ENCODE measurements around the gene BTNL2.

DNA sequence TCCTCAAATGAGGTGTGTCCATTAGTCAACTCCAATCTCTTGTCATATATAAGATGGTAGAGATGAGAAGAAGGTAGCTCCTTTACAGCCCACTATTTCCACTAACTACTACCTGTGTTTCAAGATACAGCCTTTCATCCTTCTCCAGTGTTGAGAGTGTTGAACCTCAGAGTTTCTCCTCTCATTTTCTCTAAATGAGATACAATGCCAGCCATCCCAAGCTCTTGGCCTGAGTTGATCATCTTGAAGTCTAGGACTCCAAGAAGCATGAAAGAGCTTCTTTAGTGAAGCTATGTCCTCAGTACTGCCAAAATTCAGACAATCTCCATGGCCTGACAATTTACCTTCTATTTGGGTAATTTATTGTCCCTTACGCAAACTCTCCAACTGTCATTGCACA lies 32.2 kb upstream of the BTNL2 start:
- TF ChIP-seq, protein P1, sequence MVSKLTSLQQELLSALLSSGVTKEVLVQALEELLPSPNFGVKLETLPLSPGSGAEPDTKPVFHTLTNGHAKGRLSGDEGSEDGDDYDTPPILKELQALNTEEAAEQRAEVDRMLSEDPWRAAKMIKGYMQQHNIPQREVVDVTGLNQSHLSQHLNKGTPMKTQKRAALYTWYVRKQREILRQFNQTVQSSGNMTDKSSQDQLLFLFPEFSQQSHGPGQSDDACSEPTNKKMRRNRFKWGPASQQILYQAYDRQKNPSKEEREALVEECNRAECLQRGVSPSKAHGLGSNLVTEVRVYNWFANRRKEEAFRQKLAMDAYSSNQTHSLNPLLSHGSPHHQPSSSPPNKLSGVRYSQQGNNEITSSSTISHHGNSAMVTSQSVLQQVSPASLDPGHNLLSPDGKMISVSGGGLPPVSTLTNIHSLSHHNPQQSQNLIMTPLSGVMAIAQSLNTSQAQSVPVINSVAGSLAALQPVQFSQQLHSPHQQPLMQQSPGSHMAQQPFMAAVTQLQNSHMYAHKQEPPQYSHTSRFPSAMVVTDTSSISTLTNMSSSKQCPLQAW (CRISPR knock-in tag; IDR thresholded peaks at IDR 0.05): no peak
- TF ChIP-seq, protein P2, sequence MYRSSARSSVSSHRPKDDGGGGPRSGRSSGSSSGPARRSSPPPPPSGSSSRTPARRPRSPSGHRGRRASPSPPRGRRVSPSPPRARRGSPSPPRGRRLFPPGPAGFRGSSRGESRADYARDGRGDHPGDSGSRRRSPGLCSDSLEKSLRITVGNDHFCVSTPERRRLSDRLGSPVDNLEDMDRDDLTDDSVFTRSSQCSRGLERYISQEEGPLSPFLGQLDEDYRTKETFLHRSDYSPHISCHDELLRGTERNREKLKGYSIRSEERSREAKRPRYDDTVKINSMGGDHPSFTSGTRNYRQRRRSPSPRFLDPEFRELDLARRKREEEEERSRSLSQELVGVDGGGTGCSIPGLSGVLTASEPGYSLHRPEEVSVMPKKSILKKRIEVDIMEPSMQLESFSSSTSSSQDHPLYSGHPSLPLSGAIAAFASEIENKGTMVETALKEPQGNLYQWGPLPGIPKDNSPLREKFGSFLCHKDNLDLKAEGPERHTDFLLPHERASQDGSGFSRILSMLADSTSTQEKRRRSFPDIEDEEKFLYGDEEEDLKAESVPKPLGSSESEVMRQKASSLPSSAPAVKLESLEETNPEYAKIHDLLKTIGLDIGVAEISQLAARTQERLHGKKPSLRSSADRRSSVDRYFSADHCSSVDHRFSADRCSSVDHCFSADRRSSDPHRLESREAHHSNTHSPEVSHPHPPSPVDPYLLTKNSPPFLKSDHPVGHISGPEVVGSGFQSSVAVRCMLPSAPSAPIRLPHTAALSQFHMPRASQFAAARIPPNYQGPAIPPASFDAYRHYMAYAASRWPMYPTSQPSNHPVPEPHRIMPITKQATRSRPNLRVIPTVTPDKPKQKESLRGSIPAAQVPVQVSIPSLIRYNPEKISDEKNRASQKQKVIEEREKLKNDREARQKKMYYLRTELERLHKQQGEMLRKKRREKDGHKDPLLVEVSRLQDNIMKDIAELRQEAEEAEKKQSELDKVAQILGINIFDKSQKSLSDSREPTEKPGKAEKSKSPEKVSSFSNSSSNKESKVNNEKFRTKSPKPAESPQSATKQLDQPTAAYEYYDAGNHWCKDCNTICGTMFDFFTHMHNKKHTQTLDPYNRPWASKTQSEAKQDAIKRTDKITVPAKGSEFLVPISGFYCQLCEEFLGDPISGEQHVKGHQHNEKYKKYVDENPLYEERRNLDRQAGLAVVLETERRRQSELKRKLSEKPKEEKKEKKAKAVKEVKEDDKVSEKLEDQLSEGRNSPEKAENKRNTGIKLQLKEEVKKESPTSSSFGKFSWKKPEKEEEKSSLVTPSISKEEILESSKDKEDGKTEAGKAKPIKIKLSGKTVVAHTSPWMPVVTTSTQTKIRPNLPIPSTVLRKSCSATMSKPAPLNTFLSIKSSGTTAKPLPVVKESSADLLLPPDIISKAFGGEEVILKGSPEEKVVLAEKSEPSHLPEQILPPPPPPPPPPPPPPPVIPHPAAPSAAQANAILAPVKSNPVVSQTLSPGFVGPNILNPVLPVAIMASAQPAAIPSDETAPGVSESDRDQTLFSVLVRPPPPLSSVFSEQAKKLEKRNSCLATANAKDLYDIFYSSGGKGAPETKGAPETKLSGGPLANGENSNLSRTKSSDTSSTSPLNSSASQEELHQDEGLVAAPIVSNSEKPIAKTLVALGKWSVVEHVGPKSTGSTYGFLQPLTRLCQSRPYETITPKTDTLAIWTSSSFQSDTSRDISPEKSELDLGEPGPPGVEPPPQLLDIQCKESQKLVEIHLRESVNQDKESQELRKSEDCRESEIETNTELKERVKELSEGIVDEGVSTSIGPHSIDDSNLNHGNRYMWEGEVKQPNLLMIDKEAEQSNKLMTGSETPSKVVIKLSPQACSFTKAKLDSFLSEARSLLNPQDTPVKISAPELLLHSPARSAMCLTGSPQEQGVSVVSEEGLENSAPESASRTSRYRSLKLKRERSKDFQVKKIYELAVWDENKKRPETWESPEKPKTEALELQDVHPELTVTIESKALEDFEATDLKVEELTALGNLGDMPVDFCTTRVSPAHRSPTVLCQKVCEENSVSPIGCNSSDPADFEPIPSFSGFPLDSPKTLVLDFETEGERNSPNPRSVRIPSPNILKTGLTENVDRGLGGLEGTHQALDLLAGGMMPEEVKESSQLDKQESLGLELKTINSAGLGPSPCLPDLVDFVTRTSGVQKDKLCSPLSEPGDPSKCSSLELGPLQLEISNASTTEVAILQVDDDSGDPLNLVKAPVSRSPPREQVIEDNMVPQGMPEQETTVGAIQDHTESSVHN (CRISPR knock-in tag; IDR thresholded peaks at IDR 0.05): no peak
- TF ChIP-seq RNF2 (conservative IDR thresholded peaks at IDR 0.05; ENCODE audit: low read depth) (no peak), FOXA1 (IDR thresholded peaks at IDR 0.05) (no peak), FOXA1 (CRISPR knock-in tag; IDR thresholded peaks at IDR 0.05) (no peak), SYNCRIP (IDR thresholded peaks at IDR 0.05; ENCODE audit: insufficient read depth, low read depth, low read length) (no peak), CC2D1A (CRISPR knock-in tag; IDR thresholded peaks at IDR 0.05) (no peak), SMYD3 (CRISPR knock-in tag; IDR thresholded peaks at IDR 0.05) (no peak)
- TF ChIP-seq, protein P3, sequence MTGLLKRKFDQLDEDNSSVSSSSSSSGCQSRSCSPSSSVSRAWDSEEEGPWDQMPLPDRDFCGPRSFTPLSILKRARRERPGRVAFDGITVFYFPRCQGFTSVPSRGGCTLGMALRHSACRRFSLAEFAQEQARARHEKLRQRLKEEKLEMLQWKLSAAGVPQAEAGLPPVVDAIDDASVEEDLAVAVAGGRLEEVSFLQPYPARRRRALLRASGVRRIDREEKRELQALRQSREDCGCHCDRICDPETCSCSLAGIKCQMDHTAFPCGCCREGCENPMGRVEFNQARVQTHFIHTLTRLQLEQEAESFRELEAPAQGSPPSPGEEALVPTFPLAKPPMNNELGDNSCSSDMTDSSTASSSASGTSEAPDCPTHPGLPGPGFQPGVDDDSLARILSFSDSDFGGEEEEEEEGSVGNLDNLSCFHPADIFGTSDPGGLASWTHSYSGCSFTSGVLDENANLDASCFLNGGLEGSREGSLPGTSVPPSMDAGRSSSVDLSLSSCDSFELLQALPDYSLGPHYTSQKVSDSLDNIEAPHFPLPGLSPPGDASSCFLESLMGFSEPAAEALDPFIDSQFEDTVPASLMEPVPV (CRISPR knock-in tag; IDR thresholded peaks at IDR 0.05): no peak
- TF ChIP-seq, protein P4, sequence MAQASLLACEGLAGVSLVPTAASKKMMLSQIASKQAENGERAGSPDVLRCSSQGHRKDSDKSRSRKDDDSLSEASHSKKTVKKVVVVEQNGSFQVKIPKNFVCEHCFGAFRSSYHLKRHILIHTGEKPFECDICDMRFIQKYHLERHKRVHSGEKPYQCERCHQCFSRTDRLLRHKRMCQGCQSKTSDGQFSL (CRISPR knock-in tag; IDR thresholded peaks at IDR 0.05): no peak
- TF ChIP-seq, protein P5, sequence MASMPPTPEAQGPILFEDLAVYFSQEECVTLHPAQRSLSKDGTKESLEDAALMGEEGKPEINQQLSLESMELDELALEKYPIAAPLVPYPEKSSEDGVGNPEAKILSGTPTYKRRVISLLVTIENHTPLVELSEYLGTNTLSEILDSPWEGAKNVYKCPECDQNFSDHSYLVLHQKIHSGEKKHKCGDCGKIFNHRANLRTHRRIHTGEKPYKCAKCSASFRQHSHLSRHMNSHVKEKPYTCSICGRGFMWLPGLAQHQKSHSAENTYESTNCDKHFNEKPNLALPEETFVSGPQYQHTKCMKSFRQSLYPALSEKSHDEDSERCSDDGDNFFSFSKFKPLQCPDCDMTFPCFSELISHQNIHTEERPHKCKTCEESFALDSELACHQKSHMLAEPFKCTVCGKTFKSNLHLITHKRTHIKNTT (CRISPR knock-in tag; IDR thresholded peaks at IDR 0.05): no peak
